WTC11 (cell line): ENCODE data around the gene CENPX.

Experiments used
- CDX4 ChIP-seq: fragments of 250-450 bp; sonication (Bioruptor Pico); IDR thresholded peaks from 2 replicates; pipeline ENCODE4 v1.9.0; 2021; ENCODE audit warnings: moderate library complexity, mild to moderate bottlenecking, inconsistent platforms, borderline replicate concordance
- CREB1 ChIP-seq: sonication (generic); formaldehyde crosslinking; IDR thresholded peaks from 2 replicates; pipeline ENCODE4 v1.8.0; 2023; ENCODE audit warnings: mild to moderate bottlenecking, missing genetic modification reagents
- CTCF ChIP-seq: fragments of 200-600 bp; IDR thresholded peaks from 2 replicates; pipeline ENCODE4 v1.8.0; 2022; ENCODE audit warnings: antibody characterized with exemption
- ELF4 ChIP-seq: sonication (generic); formaldehyde crosslinking; IDR thresholded peaks from 2 replicates; pipeline ENCODE4 v1.8.1; 2022; ENCODE audit warnings: low read depth, mild to moderate bottlenecking, moderate library complexity, missing genetic modification reagents
- JAZF1 ChIP-seq: fragments of 250-450 bp; sonication (Bioruptor Pico); IDR thresholded peaks from 2 replicates; pipeline ENCODE4 v1.9.0; 2021; ENCODE audit warnings: moderate library complexity, mild to moderate bottlenecking, inconsistent platforms
- MAX ChIP-seq: sonication (generic); formaldehyde crosslinking; IDR thresholded peaks from 2 replicates; pipeline ENCODE4 v1.8.0; 2022; ENCODE audit warnings: mild to moderate bottlenecking, missing genetic modification reagents
- MYBL2 ChIP-seq: sonication (generic); formaldehyde crosslinking; IDR thresholded peaks from 2 replicates; pipeline ENCODE4 v1.8.1; 2023; ENCODE audit warnings: mild to moderate bottlenecking, moderate library complexity, missing genetic modification reagents
- NFE2L1 ChIP-seq: sonication (generic); formaldehyde crosslinking; IDR thresholded peaks from 2 replicates; pipeline ENCODE4 v1.8.1; 2023; ENCODE audit warnings: missing genetic modification reagents
- NFYB ChIP-seq: sonication (generic); formaldehyde crosslinking; conservative IDR thresholded peaks from 2 replicates; pipeline ENCODE4 v1.8.0; 2022; ENCODE audit warnings: low read depth, missing genetic modification reagents
- TP53 ChIP-seq: sonication (generic); formaldehyde crosslinking; IDR thresholded peaks from 2 replicates; pipeline ENCODE4 v1.8.1; 2023; ENCODE audit warnings: mild to moderate bottlenecking, missing genetic modification reagents
- ZNF121 ChIP-seq: sonication (generic); formaldehyde crosslinking; IDR thresholded peaks from 2 replicates; pipeline ENCODE4 v1.8.0; 2023; ENCODE audit warnings: missing genetic modification reagents
- TF ChIP-seq, protein P1 (sequence below): sonication (generic); formaldehyde crosslinking; IDR thresholded peaks from 2 replicates; pipeline ENCODE4 v1.8.1; 2022; ENCODE audit warnings: low read depth, mild to moderate bottlenecking, moderate library complexity, missing genetic modification reagents, borderline replicate concordance

- TF ChIP-seq CTCF (no peak), CDX4 (CRISPR knock-in tag) (no peak), ZNF121 (CRISPR knock-in tag) (no peak), CREB1 (CRISPR knock-in tag) (no peak), ELF4 (CRISPR knock-in tag) (no peak), NFE2L1 (no peak), JAZF1 (no peak), MAX (no peak), NFYB (CRISPR knock-in tag) (no peak), TP53 (no peak), MYBL2 (CRISPR knock-in tag) (no peak)
- TF ChIP-seq, protein P1, sequence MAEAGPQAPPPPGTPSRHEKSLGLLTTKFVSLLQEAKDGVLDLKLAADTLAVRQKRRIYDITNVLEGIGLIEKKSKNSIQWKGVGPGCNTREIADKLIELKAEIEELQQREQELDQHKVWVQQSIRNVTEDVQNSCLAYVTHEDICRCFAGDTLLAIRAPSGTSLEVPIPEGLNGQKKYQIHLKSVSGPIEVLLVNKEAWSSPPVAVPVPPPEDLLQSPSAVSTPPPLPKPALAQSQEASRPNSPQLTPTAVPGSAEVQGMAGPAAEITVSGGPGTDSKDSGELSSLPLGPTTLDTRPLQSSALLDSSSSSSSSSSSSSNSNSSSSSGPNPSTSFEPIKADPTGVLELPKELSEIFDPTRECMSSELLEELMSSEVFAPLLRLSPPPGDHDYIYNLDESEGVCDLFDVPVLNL (CRISPR knock-in tag) = no peak
These were observed 24.5 kb downstream of the CENPX start for GRCh38 chr17:81998212-81998611.
